SK-N-MC (cell line): ENCODE data around the gene ANXA6.

Experiments
- EZH2 ChIP-seq: fragments of 200-600 bp; sonication (generic); IDR thresholded peaks from one replicate; pipeline ENCODE4 v1.6.1; 2017; ENCODE audit warnings: antibody characterized with exemption
- FOXP2 ChIP-seq: optimal IDR thresholded peaks from 2 replicates; pipeline ENCODE3; 2011; ENCODE audit warnings: mild to moderate bottlenecking, moderate library complexity; ENCODE audit not compliant: insufficient read depth; ENCODE audit errors: extremely low read length, control extremely low read depth
- POLR2AphosphoS5 ChIP-seq: IDR thresholded peaks from 2 replicates; pipeline ENCODE4 v1.6.1; 2012; ENCODE audit warnings: mild to moderate bottlenecking, low read depth, low read length, borderline replicate concordance

DNA sequence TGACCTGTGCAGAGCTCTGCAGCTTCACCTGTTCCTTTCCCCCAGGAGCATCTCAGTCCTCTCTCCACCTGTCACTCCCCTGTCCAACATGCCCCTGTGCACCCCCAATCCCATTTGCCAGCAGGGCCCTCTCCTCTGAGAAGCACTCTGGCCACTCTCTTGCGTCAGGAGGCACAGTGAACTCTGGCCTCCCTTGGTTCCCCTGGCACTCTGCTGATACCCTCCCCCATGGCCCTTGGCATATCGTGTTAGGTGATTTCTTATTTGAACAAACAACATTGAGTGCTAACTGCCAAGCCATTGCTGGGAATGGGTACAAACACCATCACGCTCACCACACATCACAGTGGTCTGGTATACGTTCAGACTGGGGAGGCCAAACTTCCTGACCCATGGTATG is 55.8 kb downstream of the ANXA6 start:
- TF ChIP-seq EZH2, result no peak
- TF ChIP-seq POLR2AphosphoS5, result no peak
- TF ChIP-seq FOXP2, result no peak
